H1 (cell line): Measurements from ENCODE around the gene BRD2. TPM values are rescaled to one million over a fixed set of nuclear protein-coding genes. Genes with fewer than 3 reads are reported as not detected.

ENCODE experiments used
- CTCF ChIA-PET: fragments of 300-600 bp; sonication (Branson Sonifier 250); formaldehyde crosslinking; loops from one replicate; lab custom pipeline; 2021; ENCODE audit not compliant: partially characterized antibody; lab: Charles Lee
- POLR2A ChIA-PET: fragments of 300-600 bp; sonication (Branson Sonifier 250); formaldehyde crosslinking; loops from one replicate; lab custom pipeline; 2021; ENCODE audit warnings: inconsistent platforms; ENCODE audit not compliant: partially characterized antibody; lab: Charles Lee
- DNase-seq, 2 experiments: peaks; one replicate each; pipeline versions ENCODE4 v3.0.0 to v3.0.0-alpha.2; 2010 to 2022; ENCODE audit warnings: low spot score in 2 of 2, low read depth in 1 of 2, mixed read lengths in 1 of 2
- FAIRE-seq: peaks from 2 replicates; lab custom pipeline; 2011; peaks lifted over from hg19 to GRCh38; lab: Jason Lieb, UNC
- H2AFZ ChIP-seq: 2 replicates; pipeline ENCODE4 v1.8.1; 2012; ENCODE audit warnings: low read length, inconsistent platforms
- H2AK5ac ChIP-seq: 2 replicates; pipeline ENCODE4 v1.6.1; 2013; ENCODE audit warnings: low read depth, low read length
- H2BK120ac ChIP-seq: replicated peaks from 2 replicates; pipeline ENCODE3; 2013; ENCODE audit warnings: low read depth, low read length, inconsistent platforms
- H2BK12ac ChIP-seq: 2 replicates; pipeline ENCODE4 v1.6.1; 2013; ENCODE audit warnings: low read depth, low read length
- H2BK15ac ChIP-seq: 2 replicates; pipeline ENCODE4 v1.6.1; 2013; ENCODE audit warnings: low read length
- H2BK20ac ChIP-seq: 2 replicates; pipeline ENCODE4 v1.6.1; 2013; ENCODE audit warnings: low read length
- H2BK5ac ChIP-seq: 2 replicates; pipeline ENCODE4 v1.6.1; 2013; ENCODE audit warnings: low read depth, low read length
- H3K14ac ChIP-seq: 2 replicates; pipeline ENCODE4 v1.6.1; 2013; ENCODE audit warnings: inconsistent platforms; ENCODE audit not compliant: insufficient read length
- H3K18ac ChIP-seq: 2 replicates; pipeline ENCODE4 v1.6.1; 2013; ENCODE audit warnings: low read length; ENCODE audit errors: extremely low read depth
- H3K23ac ChIP-seq: 2 replicates; pipeline ENCODE4 v1.6.1; 2013; ENCODE audit warnings: inconsistent platforms; ENCODE audit not compliant: insufficient read length
- H3K23me2 ChIP-seq: 2 replicates; pipeline ENCODE4 v1.6.1; 2013; ENCODE audit warnings: low read depth, low read length
- H3K27ac ChIP-seq: 2 replicates; pipeline ENCODE4 v1.6.1; 2011; ENCODE audit warnings: low read depth, low read length, inconsistent platforms
- H3K27me3 ChIP-seq, 4 experiments: replicated peaks in 1 of 4; 1 replicate in 1 of 4; 2 replicates in 3 of 4; pipeline versions ENCODE4 v1.6.1 to v1.8.1; 2011 to 2013; ENCODE audit warnings: low read length in 3 of 4, mild to moderate bottlenecking in 3 of 4, inconsistent platforms in 2 of 4, mixed read lengths in 2 of 4, moderate library complexity in 1 of 4; ENCODE audit not compliant: control insufficient read depth in 3 of 4, insufficient read depth in 3 of 4; ENCODE audit errors: extremely low read depth in 1 of 4
- H3K36me3 ChIP-seq, 4 experiments: 2 replicates each; pipeline versions ENCODE4 v1.6.1 to v1.8.1; 2011 to 2013; ENCODE audit warnings: mild to moderate bottlenecking in 4 of 4, low read length in 3 of 4, moderate library complexity in 2 of 4, control low read depth in 1 of 4, inconsistent platforms in 1 of 4; ENCODE audit not compliant: insufficient read depth in 4 of 4, control insufficient read depth in 2 of 4
- H3K4ac ChIP-seq: replicated peaks from 2 replicates; pipeline ENCODE3; 2013; ENCODE audit warnings: low read length, low read depth, mixed read lengths, inconsistent platforms; ENCODE audit not compliant: insufficient read length
- H3K4me1 ChIP-seq, 4 experiments: replicated peaks in 1 of 4; 1 replicate in 1 of 4; 2 replicates in 3 of 4; pipeline versions ENCODE4 v1.6.1 to v1.8.1; 2011 to 2013; ENCODE audit warnings: low read length in 3 of 4, inconsistent platforms in 2 of 4, mixed read lengths in 1 of 4; ENCODE audit not compliant: insufficient read depth in 4 of 4, control insufficient read depth in 3 of 4
- H3K4me2 ChIP-seq, 2 experiments: 2 replicates each; pipeline versions ENCODE4 v1.6.1 to v1.8.1; 2011 to 2013; ENCODE audit warnings: low read depth in 2 of 2, low read length in 2 of 2, control low read depth in 1 of 2, inconsistent platforms in 1 of 2, mild to moderate bottlenecking in 1 of 2; ENCODE audit not compliant: insufficient read depth in 1 of 2
- H3K4me3 ChIP-seq, 4 experiments: fragments of 200-600, 300-600 bp in 1 of 4; sonication (generic), shearing (Covaris generic), sonication (Bioruptor Twin) in 1 of 4; 2 replicates each; pipeline versions ENCODE4 v1.5.1 to v1.8.1; 2011 to 2016; ENCODE audit warnings: low read length in 4 of 4, low read depth in 3 of 4, control low read depth in 2 of 4, inconsistent platforms in 2 of 4, mild to moderate bottlenecking in 2 of 4, mixed read lengths in 1 of 4, moderate library complexity in 1 of 4; ENCODE audit not compliant: insufficient read depth in 2 of 4; ENCODE audit errors: extremely low read depth in 1 of 4
- H3K56ac ChIP-seq: replicated peaks from 2 replicates; pipeline ENCODE3; 2013; ENCODE audit warnings: low read depth, mild to moderate bottlenecking, mixed read lengths, low read length, inconsistent platforms; ENCODE audit not compliant: insufficient read length
- H3K79me1 ChIP-seq: 2 replicates; pipeline ENCODE4 v1.6.1; 2013; ENCODE audit warnings: low read depth, low read length, control low read depth
- H3K79me2 ChIP-seq, 2 experiments: 2 replicates each; pipeline versions ENCODE4 v1.6.1 to v1.8.1; 2012 to 2013; ENCODE audit warnings: low read length in 2 of 2, mild to moderate bottlenecking in 2 of 2, inconsistent platforms in 1 of 2; ENCODE audit not compliant: insufficient read depth in 2 of 2, control insufficient read depth in 1 of 2
- H3K9ac ChIP-seq, 4 experiments: replicated peaks in 1 of 4; 1 replicate in 1 of 4; 2 replicates in 3 of 4; pipeline versions ENCODE4 v1.6.1 to v1.8.1; 2011 to 2013; ENCODE audit warnings: low read depth in 3 of 4, low read length in 3 of 4, control low read depth in 2 of 4, mild to moderate bottlenecking in 2 of 4, moderate library complexity in 2 of 4, inconsistent platforms in 1 of 4; ENCODE audit errors: extremely low read depth in 1 of 4
- H3K9me3 ChIP-seq, 2 experiments: 2 replicates each; pipeline versions ENCODE4 v1.6.1 to v1.8.1; 2012 to 2013; ENCODE audit warnings: mild to moderate bottlenecking in 2 of 2, moderate library complexity in 2 of 2, control low read depth in 1 of 2, inconsistent platforms in 1 of 2, low read depth in 1 of 2, low read length in 1 of 2, mixed read lengths in 1 of 2; ENCODE audit not compliant: insufficient read depth in 2 of 2
- H4K20me1 ChIP-seq, 2 experiments: replicated peaks in 1 of 2; 2 replicates each; pipeline versions ENCODE3 to v1.8.1; 2011 to 2013; ENCODE audit warnings: inconsistent platforms in 2 of 2, low read length in 2 of 2, mild to moderate bottlenecking in 1 of 2; ENCODE audit not compliant: insufficient read depth in 2 of 2, control insufficient read depth in 1 of 2
- H4K5ac ChIP-seq: 2 replicates; pipeline ENCODE4 v1.6.1; 2013; ENCODE audit warnings: low read length, low read depth, mixed read lengths, inconsistent platforms; ENCODE audit not compliant: insufficient read length
- H4K8ac ChIP-seq: 2 replicates; pipeline ENCODE4 v1.8.0; 2013; ENCODE audit warnings: mild to moderate bottlenecking, moderate library complexity, low read length, inconsistent platforms; ENCODE audit not compliant: insufficient read depth; ENCODE audit errors: extremely low read depth
- H4K91ac ChIP-seq: replicated peaks from 2 replicates; pipeline ENCODE3; 2013; ENCODE audit warnings: low read length, mixed read lengths, inconsistent platforms; ENCODE audit not compliant: insufficient read length
- POLR2AphosphoS5 ChIP-seq: IDR thresholded peaks from 2 replicates; pipeline ENCODE4 v1.6.1; 2011; ENCODE audit warnings: low read depth, low read length
- WGBS, 2 experiments: shearing (Covaris generic) in 1 of 2; methylation state at CpG; one replicate each; pipeline versions ENCODE4 v1.1.6 to v1.1.7; 2013 to 2015; ENCODE audit warnings: low lambda C conversion rate in 2 of 2, mixed read lengths in 2 of 2, inconsistent platforms in 1 of 2, low coverage in 1 of 2, missing lambda C conversion rate in 1 of 2; ENCODE audit not compliant: insufficient replicate concordance in 2 of 2, insufficient coverage in 1 of 2, insufficient read length in 1 of 2; ENCODE audit errors: extremely low coverage in 1 of 2, missing lambda C conversion rate in 1 of 2; 5-methylcytosine and 5-hydroxymethylcytosine counted together
- polyA plus RNA-seq, 7 experiments: library from polyadenylated mRNA; depleted of rRNA in 3 of 7; stranded (reverse) in 5 of 7; unstranded in 2 of 7; fragments of >200 nt in 5 of 7; fragments of 200-250 nt in 2 of 7; gene quantifications; 1 replicate in 5 of 7; 2 replicates in 1 of 7; 4 replicates in 1 of 7; pipeline versions ENCODE4 v1.2.1 to v1.2.3, GENCODE V29; 2011 to 2013; ENCODE audit warnings: missing spikeins in 2 of 7, mixed read lengths in 2 of 7
- total RNA-seq: library from RNA; stranded (reverse); fragmentation: NEBNext Ultra II Directional; extraction: Animal tissue kit (Norgen Biotek cat#: 25700); gene quantifications from 2 replicates; pipeline ENCODE4 v1.2.1, GENCODE V29; 2021
- TF ChIP-seq, protein P1 (sequence below), 3 experiments: IDR thresholded peaks; 1 replicate in 2 of 3; 2 replicates in 1 of 3; pipeline versions ENCODE4 v1.5.1 to v1.6.1; 2011; ENCODE audit warnings: low read length in 3 of 3, mild to moderate bottlenecking in 3 of 3, inconsistent platforms in 2 of 3, low read depth in 1 of 3, moderate library complexity in 1 of 3; ENCODE audit not compliant: insufficient read depth in 1 of 3; ENCODE audit errors: control extremely low read depth in 1 of 3

The BRD2 gene
- total and polyA plus RNA-seq, 2 of the 8 experiments (the other 6 are each of a cell fraction or from before 2014, with no cell fraction given): 132 to 185 TPM

DNA sequence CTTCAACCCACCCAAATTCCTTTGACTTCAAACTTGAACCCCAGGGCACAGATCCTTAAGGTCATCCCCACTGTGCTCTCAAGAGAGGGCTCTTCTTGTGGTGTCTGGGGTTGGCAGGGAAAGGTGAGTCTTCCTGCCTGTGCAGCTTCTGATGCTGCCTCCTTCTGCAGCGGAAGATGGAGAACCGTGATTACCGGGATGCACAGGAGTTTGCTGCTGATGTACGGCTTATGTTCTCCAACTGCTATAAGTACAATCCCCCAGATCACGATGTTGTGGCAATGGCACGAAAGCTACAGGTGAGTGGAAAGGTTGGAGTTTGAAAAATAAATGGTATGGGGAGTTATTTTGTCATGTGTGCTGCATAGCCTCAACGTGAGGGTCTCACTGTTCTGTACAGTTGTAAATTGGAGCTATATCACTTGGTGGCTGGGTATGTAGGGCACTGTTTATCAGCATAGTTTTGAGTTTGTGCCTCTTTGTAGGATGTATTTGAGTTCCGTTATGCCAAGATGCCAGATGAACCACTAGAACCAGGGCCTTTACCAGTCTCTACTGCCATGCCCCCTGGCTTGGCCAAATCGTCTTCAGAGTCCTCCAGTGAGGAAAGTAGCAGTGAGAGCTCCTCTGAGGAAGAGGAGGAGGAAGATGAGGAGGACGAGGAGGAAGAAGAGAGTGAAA is 9.0 kb downstream of the BRD2 start:
- POLR2A ChIA-PET: interaction anchor here (0.6 to 33.3 kb wide), 7 partner anchors 2 to 435 kb away, joined by 3 to 1158 read pairs (median 4); partner anchors contain the start of genes B3GALT4, BRD2, HLA-DMA and RING1
- Histone ChIP-seq H2AFZ (no peak overlapping the region), H3K9ac (no peak overlapping the region), H3K27me3 (no peaks in the 10 kb centered on the region), H3K4ac (no peak overlapping the region), H4K5ac (no peak overlapping the region), H3K79me2 (peaks cover 43 to 73% of the 10 kb centered on the region in 2 experiments), H3K27ac (no peak overlapping the region), H2BK5ac (no peak overlapping the region), H3K79me1 (peaks cover 11% of the 10 kb centered on the region), H4K20me1 (peaks cover 66 to 71% of the 10 kb centered on the region in 2 experiments), H3K4me3 (no peak overlapping the region), H3K4me1 (peaks cover 0 to 11% (median 6%) of the 10 kb centered on the region in 4 experiments; a peak in 5 of 7 replicates), H3K23me2 (peaks cover 14% of the 10 kb centered on the region), H3K18ac (no peak overlapping the region), H4K8ac (no peak overlapping the region; the same call in 1 of the 2 replicates), H2BK15ac (no peak overlapping the region), H3K9me3 (no peaks in the 10 kb centered on the region; a peak in 2 of 4 replicates), H3K36me3 (peaks cover 62 to 98% (median 81%) of the 10 kb centered on the region in 4 experiments), H4K91ac (no peak overlapping the region), H3K23ac (no peak overlapping the region), H2AK5ac (no peak overlapping the region), H3K14ac (no peak overlapping the region), H2BK20ac (no peak overlapping the region), H2BK12ac (no peak overlapping the region), H2BK120ac (no peak overlapping the region), H3K4me2 (no peak overlapping the region; a peak in 1 of 4 replicates), H3K56ac (no peak overlapping the region)
- FAIRE-seq (no peak), DNase-seq (no peak)
- WGBS, 2 experiments: 95% methylated on average over 10 of the region's 10 CpGs; no CpG with 5 or more reads in 1 of the 2 experiments
- CTCF ChIA-PET: interaction anchor here (0.6 to 1.4 kb wide), 4 partner anchors 10 to 91 kb away, joined by 3 to 6 read pairs (median 4); partner anchors contain the start of gene HLA-DMA
- peak; percentile 72 for TF ChIP-seq POLR2AphosphoS5
- TF ChIP-seq, protein P1, sequence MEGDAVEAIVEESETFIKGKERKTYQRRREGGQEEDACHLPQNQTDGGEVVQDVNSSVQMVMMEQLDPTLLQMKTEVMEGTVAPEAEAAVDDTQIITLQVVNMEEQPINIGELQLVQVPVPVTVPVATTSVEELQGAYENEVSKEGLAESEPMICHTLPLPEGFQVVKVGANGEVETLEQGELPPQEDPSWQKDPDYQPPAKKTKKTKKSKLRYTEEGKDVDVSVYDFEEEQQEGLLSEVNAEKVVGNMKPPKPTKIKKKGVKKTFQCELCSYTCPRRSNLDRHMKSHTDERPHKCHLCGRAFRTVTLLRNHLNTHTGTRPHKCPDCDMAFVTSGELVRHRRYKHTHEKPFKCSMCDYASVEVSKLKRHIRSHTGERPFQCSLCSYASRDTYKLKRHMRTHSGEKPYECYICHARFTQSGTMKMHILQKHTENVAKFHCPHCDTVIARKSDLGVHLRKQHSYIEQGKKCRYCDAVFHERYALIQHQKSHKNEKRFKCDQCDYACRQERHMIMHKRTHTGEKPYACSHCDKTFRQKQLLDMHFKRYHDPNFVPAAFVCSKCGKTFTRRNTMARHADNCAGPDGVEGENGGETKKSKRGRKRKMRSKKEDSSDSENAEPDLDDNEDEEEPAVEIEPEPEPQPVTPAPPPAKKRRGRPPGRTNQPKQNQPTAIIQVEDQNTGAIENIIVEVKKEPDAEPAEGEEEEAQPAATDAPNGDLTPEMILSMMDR (IDR thresholded peaks at IDR 0.05; ENCODE audit: control extremely low read depth in 1 of 3, insufficient read depth in 1 of 3, low read depth in 1 of 3, low read length in 3 of 3): no peak
